NK-92 (cell line): ENCODE results near the gene WDR36.

ENCODE experiments used
- DNase-seq: peaks from one replicate; lab custom pipeline; 2025; ENCODE audit not compliant: unreplicated experiment; lab: John Stamatoyannopoulos, UW

WDR36 gene

GRCh38 chr5:111092062-111092853 is at the start of gene WDR36:
TSS of gene WDR36 (plus strand) at chr5:111092348. CDS start at chr5:111092457, 109 bp downstream.
- DNase-seq = peak; percentile 24

GRCh38 chr5:111043712-111044506 is 48.2 kb upstream of the WDR36 start:
- DNase-seq = no peak

- no peak for DNase-seq
These were observed 34.1 kb upstream of the WDR36 start for GRCh38 chr5:111058064-111058463.

DNA sequence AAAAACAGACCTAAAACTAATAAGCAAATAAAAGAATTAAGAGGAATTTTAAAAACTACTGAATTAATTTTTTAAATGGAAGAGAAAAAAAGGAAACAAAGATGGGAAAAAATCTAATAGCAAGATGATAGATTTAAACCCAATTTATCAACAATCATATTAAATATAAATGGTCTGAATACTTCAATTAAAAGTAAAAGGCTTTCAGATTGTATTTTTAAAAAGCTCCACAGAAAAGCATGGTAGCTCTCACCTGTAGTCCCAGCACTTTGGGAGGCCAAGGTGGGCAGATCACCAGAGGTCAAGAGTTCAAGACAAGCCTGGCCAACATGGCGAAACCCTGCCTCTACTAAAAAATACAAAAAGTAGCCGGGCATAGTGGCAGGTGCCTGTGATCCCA is 32.0 kb upstream of the WDR36 start:
- no peak for DNase-seq

- DNase-seq = no peak
These were observed 30.5 kb upstream of the WDR36 start for GRCh38 chr5:111061618-111062017.

DNA sequence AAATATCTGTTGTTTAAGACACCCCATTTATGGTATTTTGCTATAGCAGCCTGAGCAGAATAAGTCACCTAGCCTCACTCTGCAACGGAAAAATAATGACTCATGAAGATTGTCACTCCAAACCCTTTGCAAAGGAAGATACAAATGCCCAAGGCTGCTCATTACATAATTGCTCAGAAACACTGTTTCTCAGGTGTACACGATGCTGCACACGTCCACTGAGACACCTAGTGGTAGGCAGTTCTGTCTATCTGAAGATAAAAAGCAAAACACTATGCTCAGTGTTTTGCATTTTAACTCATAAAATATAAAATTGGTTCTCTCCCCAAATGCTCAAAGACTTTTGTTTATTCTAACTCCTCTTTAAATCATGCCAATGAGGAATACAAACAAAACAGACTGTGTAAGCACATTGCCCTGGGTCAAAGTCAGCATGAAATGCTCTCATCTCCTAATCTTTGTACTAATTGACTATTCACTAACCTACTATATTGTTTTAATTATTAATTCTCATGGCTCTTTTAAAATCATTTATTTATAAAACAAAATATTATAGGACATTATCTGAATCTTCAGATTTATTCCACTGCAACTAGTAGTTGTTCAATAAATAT is 28.3 kb upstream of the WDR36 start:
- DNase-seq = no peak

DNA sequence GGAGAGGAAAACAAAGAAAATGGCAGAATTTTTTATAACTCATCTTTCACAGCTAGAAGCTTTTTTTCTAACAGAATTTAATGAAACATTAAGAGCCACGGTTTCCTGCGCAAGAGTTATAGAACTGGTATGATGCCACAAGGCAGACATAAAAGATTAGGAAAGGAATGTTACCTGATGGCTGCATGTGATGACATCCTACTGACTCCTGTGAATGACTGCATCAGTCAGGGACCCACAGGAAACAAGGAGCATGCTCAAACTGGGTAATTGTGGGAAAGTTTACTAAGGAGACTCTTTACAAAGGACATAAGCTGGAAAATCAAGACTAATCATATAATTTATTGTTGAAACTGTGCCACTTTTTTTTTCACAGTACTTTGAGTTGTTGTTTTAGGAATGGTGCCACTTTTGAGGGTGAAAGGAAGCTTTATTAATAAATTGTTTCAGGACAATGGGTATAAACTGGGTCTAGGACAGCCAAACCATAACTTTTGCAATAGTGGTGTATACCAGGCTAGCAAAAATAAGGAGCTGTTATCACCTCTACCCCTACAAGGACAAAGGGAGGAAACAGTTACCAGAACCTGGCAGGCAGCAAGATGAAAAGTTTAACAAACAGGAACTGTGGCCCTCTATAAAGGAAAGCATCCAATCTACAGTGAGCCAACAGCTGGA is 25.7 kb upstream of the WDR36 start:
- no peak for DNase-seq

DNA sequence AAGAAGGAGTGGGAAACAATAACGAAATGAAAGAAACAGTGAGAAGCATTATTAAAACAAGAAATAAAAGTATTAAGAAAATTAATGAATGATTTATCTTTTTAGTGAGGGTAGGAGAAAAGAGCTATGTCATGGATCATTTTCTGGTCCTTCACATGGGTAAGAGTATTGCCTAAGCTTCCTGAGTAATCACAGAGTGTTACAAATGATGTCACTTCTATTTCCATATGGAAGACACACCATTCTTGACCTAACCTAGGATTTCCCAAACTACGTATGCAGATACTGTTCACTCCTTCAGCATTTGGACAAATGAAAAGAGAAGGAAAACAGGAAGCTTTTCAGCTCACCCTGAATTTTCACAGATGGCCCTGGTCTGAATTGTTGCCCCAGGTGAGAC is 23.9 kb upstream of the WDR36 start:
- DNase-seq = no peak

GRCh38 chr5:111069839-111070238 is 22.3 kb upstream of the WDR36 start:
- DNase-seq = no peak

DNA sequence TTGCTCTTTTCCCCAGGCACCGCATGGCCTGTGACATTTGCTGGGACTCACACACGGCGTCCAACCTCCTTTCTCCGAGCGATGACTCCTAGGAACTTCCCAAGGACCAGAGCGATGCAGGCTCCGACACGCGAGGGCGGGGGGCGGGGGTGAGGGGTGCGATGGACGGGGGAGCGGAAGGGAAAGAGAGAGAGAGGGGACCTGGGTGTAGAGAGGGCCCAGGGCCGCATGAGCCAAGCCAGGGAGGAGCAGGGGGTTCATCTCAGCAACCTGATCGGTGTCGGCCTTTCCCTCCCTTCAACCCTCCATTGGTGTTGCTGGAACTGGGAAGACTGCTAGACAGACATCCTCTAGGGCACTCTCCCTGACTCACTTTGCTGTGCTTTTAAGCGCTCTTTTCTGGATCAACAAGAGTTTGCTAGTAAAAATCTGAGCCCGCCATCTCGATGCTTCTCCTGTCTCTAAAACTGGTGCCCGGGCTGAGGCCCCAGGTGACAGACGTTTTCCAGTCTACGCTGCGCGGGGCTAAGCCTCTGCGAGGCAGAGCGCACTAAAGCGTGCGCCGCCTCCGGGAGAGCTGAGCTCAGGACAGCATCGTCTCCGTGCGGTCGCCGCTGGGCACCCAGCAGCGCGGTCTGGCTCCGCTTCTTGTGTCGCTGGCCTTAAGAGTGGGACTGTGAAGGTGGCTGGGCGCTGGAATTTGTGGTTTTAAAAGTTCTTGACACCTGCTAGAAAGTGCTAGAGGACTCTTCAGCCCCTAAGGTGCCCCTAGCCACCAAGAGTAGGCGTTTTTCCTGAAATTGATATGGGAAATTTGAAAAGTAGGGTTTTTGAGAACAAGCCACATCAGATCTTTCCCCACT is 21.6 kb upstream of the WDR36 start:
- no peak for DNase-seq

- no peak for DNase-seq
These were observed 20.7 kb upstream of the WDR36 start, which contains the start of gene TSLP for GRCh38 chr5:111071413-111071812. TSS of gene TSLP (plus strand) at chr5:111071713. CDS start at chr5:111071891, 178 bp downstream.

DNA sequence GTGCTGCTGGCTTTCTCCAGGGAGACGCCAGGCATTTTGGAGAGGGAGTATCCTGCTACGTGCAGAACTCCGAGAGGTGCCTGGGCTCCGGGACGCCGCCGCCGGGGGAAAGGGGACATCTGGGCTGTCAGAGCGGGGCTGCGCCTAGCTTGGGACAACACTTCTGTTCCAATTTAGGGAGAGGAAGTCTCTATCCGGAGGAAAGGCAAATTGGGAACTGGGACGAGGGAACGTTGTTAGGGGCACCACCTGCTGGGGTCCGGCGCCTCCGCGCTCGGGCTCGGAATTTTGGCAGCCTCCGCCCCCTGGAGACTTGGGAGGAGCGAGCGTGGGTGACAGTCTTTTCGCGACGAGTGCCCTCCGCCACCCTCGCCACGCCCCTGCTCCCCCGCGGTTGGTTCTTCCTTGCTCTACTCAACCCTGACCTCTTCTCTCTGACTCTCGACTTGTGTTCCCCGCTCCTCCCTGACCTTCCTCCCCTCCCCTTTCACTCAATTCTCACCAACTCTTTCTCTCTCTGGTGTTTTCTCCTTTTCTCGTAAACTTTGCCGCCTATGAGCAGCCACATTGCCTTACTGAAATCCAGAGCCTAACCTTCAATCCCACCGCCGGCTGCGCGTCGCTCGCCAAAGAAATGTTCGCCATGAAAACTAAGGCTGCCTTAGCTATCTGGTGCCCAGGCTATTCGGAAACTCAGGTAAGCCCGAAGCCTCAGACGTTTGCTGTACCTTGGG is 19.0 kb upstream of the WDR36 start:
- no peak for DNase-seq

DNA sequence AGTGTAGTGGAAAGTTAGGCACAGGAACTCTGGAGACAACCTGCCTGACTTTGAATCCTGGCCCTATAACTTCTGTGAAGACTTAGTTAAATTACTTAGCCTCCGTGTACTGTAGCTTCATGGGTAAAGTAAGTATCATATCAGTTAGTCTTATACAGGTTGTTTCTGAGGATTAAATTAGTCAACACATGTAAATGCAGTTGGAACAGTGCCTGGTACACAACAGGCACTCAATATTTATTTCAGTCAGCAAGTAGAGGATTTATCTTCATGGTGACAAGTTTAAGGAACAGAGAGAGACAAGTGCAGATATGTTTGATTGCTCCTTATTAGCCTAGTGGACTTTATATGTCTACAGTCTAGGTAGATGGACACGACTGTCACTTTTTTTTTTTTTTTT is 17.9 kb upstream of the WDR36 start:
- DNase-seq = no peak

GRCh38 chr5:111075520-111075919 is 16.6 kb upstream of the WDR36 start:
- DNase-seq = no peak

- no peak for DNase-seq
These were observed 16.1 kb upstream of the WDR36 start for GRCh38 chr5:111076091-111076490.

DNA sequence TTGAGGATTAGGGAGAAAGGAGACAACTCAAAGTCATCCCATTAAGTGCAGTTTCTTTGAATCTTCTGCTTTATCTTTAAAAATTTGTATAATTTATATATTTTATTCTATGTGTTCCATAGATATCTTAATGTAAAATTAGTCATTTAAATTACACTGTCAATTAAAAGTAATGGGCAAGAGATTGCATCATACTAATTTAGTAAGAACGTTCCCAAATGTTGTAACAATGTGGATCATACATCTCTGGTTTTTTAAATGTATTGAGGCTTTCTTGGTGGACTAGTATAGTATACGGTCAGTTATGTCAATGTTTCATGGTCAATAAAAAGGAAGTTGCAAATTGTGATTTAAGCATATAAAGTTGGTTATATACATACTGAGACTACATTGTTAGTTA is 14.5 kb upstream of the WDR36 start:
- no peak for DNase-seq

DNA sequence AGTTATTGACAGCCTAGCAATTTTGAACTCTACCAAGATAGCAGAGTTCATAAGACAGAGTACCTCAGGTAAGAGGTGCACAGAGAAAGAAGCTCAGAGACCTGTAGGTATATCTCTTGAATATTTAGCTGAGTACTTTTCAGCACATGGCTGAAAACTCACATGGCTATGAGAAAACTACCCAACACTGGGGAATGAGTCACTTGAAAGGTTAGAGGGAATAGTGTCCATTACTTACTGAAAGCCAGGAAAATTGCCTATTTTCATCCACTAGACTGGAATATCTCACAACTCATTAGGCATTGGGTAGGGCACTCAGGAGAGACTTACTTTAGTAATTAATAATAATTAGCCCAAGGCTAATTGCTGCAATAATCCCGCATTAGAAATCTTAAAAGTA is 12.3 kb upstream of the WDR36 start:
- DNase-seq = no peak

DNA sequence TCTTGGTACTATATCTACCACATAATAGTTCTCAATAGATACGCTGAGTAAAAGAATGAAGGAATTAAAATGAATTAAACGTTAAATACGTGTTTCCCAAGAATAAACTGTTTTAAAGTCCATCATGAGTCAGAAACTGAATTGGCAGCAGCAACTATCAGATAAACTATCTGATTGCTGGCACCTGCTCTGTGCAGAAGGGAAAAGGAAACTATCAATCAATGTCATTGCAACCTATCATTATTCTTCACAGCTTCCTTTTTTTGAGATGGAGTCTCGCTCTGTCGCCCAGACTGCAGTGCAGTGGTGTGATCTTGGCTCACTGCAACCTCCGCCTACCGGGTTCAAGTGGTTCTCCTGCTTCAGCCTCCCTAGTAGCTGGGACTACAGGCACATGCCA is 8.8 kb upstream of the WDR36 start:
- DNase-seq = no peak

DNA sequence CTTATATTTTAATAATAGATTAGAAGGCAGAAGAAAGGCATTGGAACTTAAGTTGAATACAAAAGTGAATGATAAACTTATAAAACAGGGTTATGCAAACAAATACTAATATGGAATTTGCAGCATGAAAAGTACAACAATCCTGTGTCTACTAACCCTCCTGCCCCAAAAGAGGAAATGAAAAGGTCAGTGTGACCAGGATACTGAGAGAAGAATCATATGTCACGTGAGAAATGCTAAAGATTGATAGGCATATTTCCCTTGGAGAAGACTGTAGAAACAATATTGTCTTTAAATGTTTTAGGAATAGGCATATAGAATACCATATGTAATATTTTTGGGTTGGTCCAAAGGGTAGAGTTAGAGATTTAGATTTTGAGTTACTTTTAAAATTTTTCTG is 3.8 kb downstream of the WDR36 start:
- DNase-seq = no peak
